Upper lobe of left lung (tissue), 4 donors: ENCODE results near the gene CELSR2.

Experiments
- CTCF ChIP-seq, 6 experiments: fragments of 450-650 bp in 4 of 6; fragments of 200-600 bp in 2 of 6; sonication (generic) in 2 of 6; IDR thresholded peaks; one replicate each; pipeline ENCODE4 v1.5.1; 2016 to 2019; ENCODE audit warnings: antibody characterized with exemption in 6 of 6
- EP300 ChIP-seq, 4 donors: sonication (generic); formaldehyde crosslinking; IDR thresholded peaks; one replicate each; pipeline ENCODE4 v1.5.1; 2017; ENCODE audit warnings: antibody characterized with exemption in 4 of 4, control low read depth in 2 of 4
- POLR2A ChIP-seq, 4 donors: fragments of 450-650 bp; IDR thresholded peaks; one replicate each; pipeline ENCODE4 v1.5.1; 2016 to 2017; ENCODE audit warnings: antibody characterized with exemption in 4 of 4, mild to moderate bottlenecking in 2 of 4
- POLR2AphosphoS5 ChIP-seq, 2 donors: sonication (generic); formaldehyde crosslinking; IDR thresholded peaks; one replicate each; pipeline ENCODE4 v1.5.1; 2017; ENCODE audit warnings: antibody characterized with exemption in 2 of 2

- TF ChIP-seq CTCF (IDR thresholded peaks at IDR 0.05) (no peak), POLR2A (IDR thresholded peaks at IDR 0.05) (no peak), EP300 (IDR thresholded peaks at IDR 0.05) (no peak), POLR2AphosphoS5 (IDR thresholded peaks at IDR 0.05) (no peak)
These were observed 15.7 kb downstream of the CELSR2 start for GRCh38 chr1:109265016-109265415.
